ENCODE data around the gene CFP.

- TF ChIP-seq CTCF (IDR thresholded peaks at IDR 0.05) (no peak), ZFX (IDR thresholded peaks at IDR 0.05; ENCODE audit: borderline replicate concordance) (no peak)
Observed at GRCh38 chrX:47611926-47612325, 17.8 kb downstream of the CFP start.
